ENCODE measurements around the gene PLCB1. TPM values are rescaled to one million over a fixed set of nuclear protein-coding genes. Genes with fewer than 3 reads are reported as not detected.

The PLCB1 gene
- total and polyA plus RNA-seq, 2 experiments from 2014 or later, result 14.9 to 20.7 TPM

DNA sequence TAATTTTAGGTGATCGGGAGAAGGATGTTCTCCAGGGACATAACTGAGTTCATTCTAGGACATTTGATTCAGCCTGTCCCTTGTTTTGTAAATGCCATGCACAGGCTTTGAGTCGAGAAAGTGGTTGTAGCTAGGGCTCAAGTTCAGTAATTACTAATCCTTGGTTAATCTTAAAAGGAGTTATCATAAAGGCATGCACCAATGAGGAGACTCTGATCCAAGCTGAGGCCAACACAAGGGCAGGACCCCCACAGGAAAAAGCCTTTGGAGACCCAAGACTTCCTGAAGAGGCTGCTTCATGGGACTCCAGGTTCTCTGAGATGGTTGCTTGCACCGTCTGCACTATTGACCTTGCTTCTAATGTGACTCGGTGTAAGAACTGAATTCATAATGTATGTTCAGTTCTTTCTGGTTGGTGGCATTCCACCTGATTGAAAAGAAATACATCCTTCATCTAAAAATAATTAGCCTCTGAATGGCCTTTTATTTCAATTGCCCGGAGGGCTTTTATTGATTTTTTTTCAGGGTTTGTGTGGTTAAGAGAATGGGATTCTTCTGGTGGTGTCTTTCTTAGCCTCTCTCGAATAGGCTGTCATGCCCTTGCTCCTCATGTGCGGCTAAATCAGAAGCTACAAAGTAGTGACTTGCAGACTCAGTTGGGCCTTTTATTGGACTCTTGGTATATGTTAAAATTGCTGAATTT lies 735.1 kb downstream of the PLCB1 start:
- Histone ChIP-seq H4K20me1 (replicated peaks; ENCODE audit: insufficient read depth) (no peaks in the 10 kb centered on the region), H3K4me1 (ENCODE audit: insufficient read depth) (peaks cover 14% of the 10 kb centered on the region; the same call in 1 of the 2 replicates), H3K9me2 (ENCODE audit: insufficient read depth) (no peaks in the 10 kb centered on the region), H3F3A (replicated peaks; ENCODE audit: low read depth) (no peaks in the 10 kb centered on the region), H3K4me3 (no peak overlapping the region), H2AFZ (no peak overlapping the region), H3K4me2 (no peak overlapping the region), H3K27ac (ENCODE audit: low read depth) (no peak overlapping the region), H3K36me3 (ENCODE audit: insufficient read depth) (no peaks in the 10 kb centered on the region), H3K27me3 (ENCODE audit: insufficient read depth) (no peaks in the 10 kb centered on the region), H3K79me2 (replicated peaks; ENCODE audit: insufficient read depth) (no peaks in the 10 kb centered on the region)
- no peak for TF ChIP-seq EZH2phosphoT487 (IDR thresholded peaks at IDR 0.05; ENCODE audit: unreplicated experiment)
- TF ChIP-seq NANOG (IDR thresholded peaks at IDR 0.05; ENCODE audit: borderline replicate concordance), result no peak
- TF ChIP-seq POLR2AphosphoS5 (IDR thresholded peaks at IDR 0.05; ENCODE audit: low read depth), result no peak
- no peak for TF ChIP-seq ZNF114 (CRISPR knock-in tag; IDR thresholded peaks at IDR 0.05)
- TF ChIP-seq, protein P1, sequence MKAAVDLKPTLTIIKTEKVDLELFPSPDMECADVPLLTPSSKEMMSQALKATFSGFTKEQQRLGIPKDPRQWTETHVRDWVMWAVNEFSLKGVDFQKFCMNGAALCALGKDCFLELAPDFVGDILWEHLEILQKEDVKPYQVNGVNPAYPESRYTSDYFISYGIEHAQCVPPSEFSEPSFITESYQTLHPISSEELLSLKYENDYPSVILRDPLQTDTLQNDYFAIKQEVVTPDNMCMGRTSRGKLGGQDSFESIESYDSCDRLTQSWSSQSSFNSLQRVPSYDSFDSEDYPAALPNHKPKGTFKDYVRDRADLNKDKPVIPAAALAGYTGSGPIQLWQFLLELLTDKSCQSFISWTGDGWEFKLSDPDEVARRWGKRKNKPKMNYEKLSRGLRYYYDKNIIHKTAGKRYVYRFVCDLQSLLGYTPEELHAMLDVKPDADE (IDR thresholded peaks at IDR 0.05), result no peak
- no peak for TF ChIP-seq JUNB (IDR thresholded peaks at IDR 0.05; ENCODE audit: unreplicated experiment)
- no peak for TF ChIP-seq ZNF331 (CRISPR knock-in tag; IDR thresholded peaks at IDR 0.05; ENCODE audit: low read depth)
- TF ChIP-seq, protein P2, sequence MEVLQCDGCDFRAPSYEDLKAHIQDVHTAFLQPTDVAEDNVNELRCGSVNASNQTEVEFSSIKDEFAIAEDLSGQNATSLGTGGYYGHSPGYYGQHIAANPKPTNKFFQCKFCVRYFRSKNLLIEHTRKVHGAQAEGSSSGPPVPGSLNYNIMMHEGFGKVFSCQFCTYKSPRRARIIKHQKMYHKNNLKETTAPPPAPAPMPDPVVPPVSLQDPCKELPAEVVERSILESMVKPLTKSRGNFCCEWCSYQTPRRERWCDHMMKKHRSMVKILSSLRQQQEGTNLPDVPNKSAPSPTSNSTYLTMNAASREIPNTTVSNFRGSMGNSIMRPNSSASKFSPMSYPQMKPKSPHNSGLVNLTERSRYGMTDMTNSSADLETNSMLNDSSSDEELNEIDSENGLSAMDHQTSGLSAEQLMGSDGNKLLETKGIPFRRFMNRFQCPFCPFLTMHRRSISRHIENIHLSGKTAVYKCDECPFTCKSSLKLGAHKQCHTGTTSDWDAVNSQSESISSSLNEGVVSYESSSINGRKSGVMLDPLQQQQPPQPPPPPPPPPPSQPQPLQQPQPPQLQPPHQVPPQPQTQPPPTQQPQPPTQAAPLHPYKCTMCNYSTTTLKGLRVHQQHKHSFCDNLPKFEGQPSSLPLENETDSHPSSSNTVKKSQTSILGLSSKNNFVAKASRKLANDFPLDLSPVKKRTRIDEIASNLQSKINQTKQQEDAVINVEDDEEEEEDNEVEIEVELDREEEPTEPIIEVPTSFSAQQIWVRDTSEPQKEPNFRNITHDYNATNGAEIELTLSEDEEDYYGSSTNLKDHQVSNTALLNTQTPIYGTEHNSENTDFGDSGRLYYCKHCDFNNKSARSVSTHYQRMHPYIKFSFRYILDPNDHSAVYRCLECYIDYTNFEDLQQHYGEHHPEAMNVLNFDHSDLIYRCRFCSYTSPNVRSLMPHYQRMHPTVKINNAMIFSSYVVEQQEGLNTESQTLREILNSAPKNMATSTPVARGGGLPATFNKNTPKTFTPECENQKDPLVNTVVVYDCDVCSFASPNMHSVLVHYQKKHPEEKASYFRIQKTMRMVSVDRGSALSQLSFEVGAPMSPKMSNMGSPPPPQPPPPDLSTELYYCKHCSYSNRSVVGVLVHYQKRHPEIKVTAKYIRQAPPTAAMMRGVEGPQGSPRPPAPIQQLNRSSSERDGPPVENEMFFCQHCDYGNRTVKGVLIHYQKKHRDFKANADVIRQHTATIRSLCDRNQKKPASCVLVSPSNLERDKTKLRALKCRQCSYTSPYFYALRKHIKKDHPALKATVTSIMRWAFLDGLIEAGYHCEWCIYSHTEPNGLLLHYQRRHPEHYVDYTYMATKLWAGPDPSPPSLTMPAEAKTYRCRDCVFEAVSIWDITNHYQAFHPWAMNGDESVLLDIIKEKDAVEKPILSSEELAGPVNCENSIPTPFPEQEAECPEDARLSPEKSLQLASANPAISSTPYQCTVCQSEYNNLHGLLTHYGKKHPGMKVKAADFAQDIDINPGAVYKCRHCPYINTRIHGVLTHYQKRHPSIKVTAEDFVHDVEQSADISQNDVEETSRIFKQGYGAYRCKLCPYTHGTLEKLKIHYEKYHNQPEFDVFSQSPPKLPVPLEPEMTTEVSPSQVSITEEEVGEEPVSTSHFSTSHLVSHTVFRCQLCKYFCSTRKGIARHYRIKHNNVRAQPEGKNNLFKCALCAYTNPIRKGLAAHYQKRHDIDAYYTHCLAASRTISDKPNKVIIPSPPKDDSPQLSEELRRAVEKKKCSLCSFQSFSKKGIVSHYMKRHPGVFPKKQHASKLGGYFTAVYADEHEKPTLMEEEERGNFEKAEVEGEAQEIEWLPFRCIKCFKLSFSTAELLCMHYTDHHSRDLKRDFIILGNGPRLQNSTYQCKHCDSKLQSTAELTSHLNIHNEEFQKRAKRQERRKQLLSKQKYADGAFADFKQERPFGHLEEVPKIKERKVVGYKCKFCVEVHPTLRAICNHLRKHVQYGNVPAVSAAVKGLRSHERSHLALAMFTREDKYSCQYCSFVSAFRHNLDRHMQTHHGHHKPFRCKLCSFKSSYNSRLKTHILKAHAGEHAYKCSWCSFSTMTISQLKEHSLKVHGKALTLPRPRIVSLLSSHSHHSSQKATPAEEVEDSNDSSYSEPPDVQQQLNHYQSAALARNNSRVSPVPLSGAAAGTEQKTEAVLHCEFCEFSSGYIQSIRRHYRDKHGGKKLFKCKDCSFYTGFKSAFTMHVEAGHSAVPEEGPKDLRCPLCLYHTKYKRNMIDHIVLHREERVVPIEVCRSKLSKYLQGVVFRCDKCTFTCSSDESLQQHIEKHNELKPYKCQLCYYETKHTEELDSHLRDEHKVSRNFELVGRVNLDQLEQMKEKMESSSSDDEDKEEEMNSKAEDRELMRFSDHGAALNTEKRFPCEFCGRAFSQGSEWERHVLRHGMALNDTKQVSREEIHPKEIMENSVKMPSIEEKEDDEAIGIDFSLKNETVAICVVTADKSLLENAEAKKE (CRISPR knock-in tag; IDR thresholded peaks at IDR 0.05), result no peak
- no peak for TF ChIP-seq CREB1 (CRISPR knock-in tag; IDR thresholded peaks at IDR 0.05; ENCODE audit: low read depth)
- TF ChIP-seq, protein P3, sequence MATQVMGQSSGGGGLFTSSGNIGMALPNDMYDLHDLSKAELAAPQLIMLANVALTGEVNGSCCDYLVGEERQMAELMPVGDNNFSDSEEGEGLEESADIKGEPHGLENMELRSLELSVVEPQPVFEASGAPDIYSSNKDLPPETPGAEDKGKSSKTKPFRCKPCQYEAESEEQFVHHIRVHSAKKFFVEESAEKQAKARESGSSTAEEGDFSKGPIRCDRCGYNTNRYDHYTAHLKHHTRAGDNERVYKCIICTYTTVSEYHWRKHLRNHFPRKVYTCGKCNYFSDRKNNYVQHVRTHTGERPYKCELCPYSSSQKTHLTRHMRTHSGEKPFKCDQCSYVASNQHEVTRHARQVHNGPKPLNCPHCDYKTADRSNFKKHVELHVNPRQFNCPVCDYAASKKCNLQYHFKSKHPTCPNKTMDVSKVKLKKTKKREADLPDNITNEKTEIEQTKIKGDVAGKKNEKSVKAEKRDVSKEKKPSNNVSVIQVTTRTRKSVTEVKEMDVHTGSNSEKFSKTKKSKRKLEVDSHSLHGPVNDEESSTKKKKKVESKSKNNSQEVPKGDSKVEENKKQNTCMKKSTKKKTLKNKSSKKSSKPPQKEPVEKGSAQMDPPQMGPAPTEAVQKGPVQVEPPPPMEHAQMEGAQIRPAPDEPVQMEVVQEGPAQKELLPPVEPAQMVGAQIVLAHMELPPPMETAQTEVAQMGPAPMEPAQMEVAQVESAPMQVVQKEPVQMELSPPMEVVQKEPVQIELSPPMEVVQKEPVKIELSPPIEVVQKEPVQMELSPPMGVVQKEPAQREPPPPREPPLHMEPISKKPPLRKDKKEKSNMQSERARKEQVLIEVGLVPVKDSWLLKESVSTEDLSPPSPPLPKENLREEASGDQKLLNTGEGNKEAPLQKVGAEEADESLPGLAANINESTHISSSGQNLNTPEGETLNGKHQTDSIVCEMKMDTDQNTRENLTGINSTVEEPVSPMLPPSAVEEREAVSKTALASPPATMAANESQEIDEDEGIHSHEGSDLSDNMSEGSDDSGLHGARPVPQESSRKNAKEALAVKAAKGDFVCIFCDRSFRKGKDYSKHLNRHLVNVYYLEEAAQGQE (IDR thresholded peaks at IDR 0.05; ENCODE audit: unreplicated experiment), result no peak
- no peak for TF ChIP-seq STAT1 (IDR thresholded peaks at IDR 0.05; ENCODE audit: unreplicated experiment)
- TF ChIP-seq CTCF (conservative IDR thresholded peaks at IDR 0.05; ENCODE audit: low read depth in 2 of 2), result no peak
- no peak for TF ChIP-seq EZH2 (IDR thresholded peaks at IDR 0.05; ENCODE audit: low read depth, unreplicated experiment)
- no peaks in the 10 kb centered on the region for H3K36me3 Mint-ChIP-seq (ENCODE audit: low read depth)
- H3K27me3 Mint-ChIP-seq (ENCODE audit: insufficient read depth, low read depth, poor library complexity), result no peaks in the 10 kb centered on the region
- H3K9me3 Mint-ChIP-seq, result no peaks in the 10 kb centered on the region
- ATAC-seq (no peak), DNase-seq (ENCODE audit: low spot score) (no peak)
- H3K4me1 Mint-ChIP-seq, result peaks cover 14% of the 10 kb centered on the region
- no peak overlapping the region for H3K4me3 Mint-ChIP-seq
- no peak overlapping the region for H3K27ac Mint-ChIP-seq
